Osteoblast (primary cell): ENCODE measurements around the gene TMEFF1. TPM values are rescaled to one million over a fixed set of nuclear protein-coding genes. Genes with fewer than 3 reads are reported as not detected.

Experiments
- DNase-seq: peaks from one replicate; pipeline ENCODE4 v3.0.0; 2011; ENCODE audit warnings: low spot score, mixed read lengths; ENCODE audit not compliant: insufficient read length; ENCODE audit errors: missing footprints
- H2AFZ ChIP-seq: 2 replicates; pipeline ENCODE4 v1.6.0; 2011; ENCODE audit warnings: mild to moderate bottlenecking, low read length
- H3K27ac ChIP-seq: 2 replicates; pipeline ENCODE4 v1.5.1; 2011; ENCODE audit warnings: mild to moderate bottlenecking, low read depth, low read length, moderate library complexity
- H3K27me3 ChIP-seq: 2 replicates; pipeline ENCODE4 v1.6.0; 2012; ENCODE audit warnings: mild to moderate bottlenecking, control low read depth, inconsistent platforms, low read length, moderate library complexity; ENCODE audit not compliant: insufficient read depth
- H3K36me3 ChIP-seq: 2 replicates; pipeline ENCODE4 v1.5.1; 2011; ENCODE audit warnings: mild to moderate bottlenecking, low read length, control low read depth, moderate library complexity; ENCODE audit not compliant: insufficient read depth
- H3K4me1 ChIP-seq: 2 replicates; pipeline ENCODE4 v1.5.1; 2011; ENCODE audit warnings: mild to moderate bottlenecking, low read length, control low read depth, moderate library complexity; ENCODE audit not compliant: insufficient read depth
- H3K4me2 ChIP-seq: 2 replicates; pipeline ENCODE4 v1.6.0; 2011; ENCODE audit warnings: mild to moderate bottlenecking, low read length; ENCODE audit not compliant: insufficient read depth
- H3K4me3 ChIP-seq: fragments of 200-600 bp; sonication (generic); 3 replicates; pipeline ENCODE4 v1.5.1; 2012; ENCODE audit warnings: mild to moderate bottlenecking, low read length, inconsistent platforms; ENCODE audit not compliant: insufficient read depth
- H3K79me2 ChIP-seq: 2 replicates; pipeline ENCODE4 v1.6.0; 2012; ENCODE audit warnings: mild to moderate bottlenecking, low read length, control low read depth, inconsistent platforms; ENCODE audit not compliant: insufficient read depth
- H3K9me3 ChIP-seq: 2 replicates; pipeline ENCODE4 v1.5.1; 2011; ENCODE audit warnings: low read depth, low read length, control low read depth
- H4K20me1 ChIP-seq: 2 replicates; pipeline ENCODE4 v1.6.0; 2012; ENCODE audit warnings: mild to moderate bottlenecking, low read length, control low read depth; ENCODE audit not compliant: insufficient read depth
- total RNA-seq: library from RNA; depleted of rRNA; stranded (reverse); fragments of >200 nt; gene quantifications from 2 replicates; pipeline ENCODE4 v1.2.3, GENCODE V29; 2012
- TF ChIP-seq, protein P1 (sequence below): IDR thresholded peaks from 2 replicates; pipeline ENCODE4 v1.5.1; 2011; ENCODE audit warnings: mild to moderate bottlenecking, low read depth, low read length, moderate library complexity; ENCODE audit errors: extremely low read depth

Gene TMEFF1
- total RNA-seq, 1 donor: 0.72 TPM

DNA sequence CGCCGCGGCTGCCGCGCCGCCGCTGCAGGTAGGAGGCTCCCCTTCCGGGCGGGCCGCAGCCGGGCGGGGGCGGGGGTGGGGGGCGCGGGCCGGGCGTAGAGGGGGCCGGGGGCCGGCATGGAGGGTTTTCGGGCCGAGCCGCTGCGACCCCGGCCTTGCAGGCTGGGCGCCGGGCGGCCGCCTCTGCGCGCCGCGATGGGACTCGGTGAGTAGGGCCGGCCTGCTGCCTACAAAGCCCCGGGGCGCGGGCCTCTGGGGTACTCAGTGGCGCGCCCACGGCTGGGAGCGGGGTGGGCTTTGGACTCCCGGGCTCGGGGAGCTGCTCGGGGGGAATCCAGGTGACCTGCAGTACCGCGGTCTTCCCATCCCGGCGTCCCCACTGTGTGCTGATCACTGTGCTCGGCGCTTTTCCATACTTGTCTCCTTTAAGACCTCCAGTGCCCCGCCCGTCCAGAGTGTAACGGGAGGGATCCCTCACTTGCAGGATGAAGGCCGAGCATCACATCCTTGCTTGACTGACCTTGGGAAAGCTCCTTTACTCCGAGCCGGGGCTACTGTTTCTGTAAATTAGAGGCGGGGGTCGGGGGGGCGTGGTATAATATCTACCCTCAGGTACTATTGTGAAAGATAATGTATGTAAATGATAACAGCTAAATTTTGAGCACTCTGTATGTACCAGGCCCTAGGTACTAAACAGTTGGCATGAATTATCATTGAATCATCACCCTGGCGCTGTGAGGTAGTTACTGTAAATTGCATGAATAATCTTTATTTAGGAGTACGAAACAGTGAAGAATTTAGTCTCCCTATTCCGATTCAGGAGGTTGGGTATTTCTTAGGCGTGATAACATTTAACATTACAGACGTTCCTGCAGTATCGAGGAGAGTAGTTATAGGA lies 45.3 kb upstream of the TMEFF1 start:
- Histone ChIP-seq H3K4me1 (peaks cover 41% of the 10 kb centered on the region), H3K4me2 (peak overlapping the region; percentile 83), H4K20me1 (peaks cover 5% of the 10 kb centered on the region), H3K79me2 (peaks cover 44% of the 10 kb centered on the region), H3K27ac (peak overlapping the region; percentile 97), H3K27me3 (no peaks in the 10 kb centered on the region), H3K36me3 (no peaks in the 10 kb centered on the region), H3K4me3 (peak overlapping the region; percentile 87), H2AFZ (peak overlapping the region; percentile 86), H3K9me3 (no peaks in the 10 kb centered on the region)
- DNase-seq: peak; percentile 93
- TF ChIP-seq, protein P1, sequence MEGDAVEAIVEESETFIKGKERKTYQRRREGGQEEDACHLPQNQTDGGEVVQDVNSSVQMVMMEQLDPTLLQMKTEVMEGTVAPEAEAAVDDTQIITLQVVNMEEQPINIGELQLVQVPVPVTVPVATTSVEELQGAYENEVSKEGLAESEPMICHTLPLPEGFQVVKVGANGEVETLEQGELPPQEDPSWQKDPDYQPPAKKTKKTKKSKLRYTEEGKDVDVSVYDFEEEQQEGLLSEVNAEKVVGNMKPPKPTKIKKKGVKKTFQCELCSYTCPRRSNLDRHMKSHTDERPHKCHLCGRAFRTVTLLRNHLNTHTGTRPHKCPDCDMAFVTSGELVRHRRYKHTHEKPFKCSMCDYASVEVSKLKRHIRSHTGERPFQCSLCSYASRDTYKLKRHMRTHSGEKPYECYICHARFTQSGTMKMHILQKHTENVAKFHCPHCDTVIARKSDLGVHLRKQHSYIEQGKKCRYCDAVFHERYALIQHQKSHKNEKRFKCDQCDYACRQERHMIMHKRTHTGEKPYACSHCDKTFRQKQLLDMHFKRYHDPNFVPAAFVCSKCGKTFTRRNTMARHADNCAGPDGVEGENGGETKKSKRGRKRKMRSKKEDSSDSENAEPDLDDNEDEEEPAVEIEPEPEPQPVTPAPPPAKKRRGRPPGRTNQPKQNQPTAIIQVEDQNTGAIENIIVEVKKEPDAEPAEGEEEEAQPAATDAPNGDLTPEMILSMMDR: no peak

DNA sequence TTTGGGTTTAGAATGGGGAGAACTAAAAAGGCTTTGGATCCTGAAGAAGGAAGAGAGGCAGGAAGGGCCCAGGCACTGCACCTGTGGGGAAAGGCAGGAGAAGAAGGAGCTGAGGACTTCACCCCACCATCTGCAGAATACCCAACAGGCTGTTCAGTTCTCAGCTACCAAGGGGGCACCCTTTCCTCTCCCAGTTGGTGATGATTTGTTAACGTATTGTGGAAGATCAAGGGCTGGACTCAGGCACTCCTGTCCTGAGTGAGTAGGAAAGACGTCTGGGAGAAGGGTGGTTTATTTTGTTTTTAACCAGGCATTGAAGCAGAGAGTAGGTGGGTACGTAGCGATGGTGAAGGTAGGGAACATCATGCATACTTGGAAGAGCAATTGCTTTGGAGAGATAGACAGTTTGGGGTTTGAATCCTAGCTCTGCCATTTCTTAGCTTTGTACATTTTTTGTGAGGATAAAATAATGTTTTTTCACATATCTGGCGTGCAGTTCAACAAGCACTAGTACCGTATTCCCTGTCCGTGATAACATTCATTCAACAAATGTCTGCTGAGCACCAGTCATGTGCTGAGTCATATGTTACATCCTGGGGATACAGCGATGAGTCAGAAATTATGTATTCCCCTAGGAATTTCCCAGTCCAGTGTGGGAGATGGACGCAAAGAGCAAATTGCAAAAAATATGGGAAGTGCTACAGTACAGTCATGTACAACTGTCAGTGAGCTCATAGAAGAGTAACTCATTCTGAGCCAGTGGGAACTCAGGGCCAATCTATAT lies 43.9 kb upstream of the TMEFF1 start:
- Histone ChIP-seq H3K79me2 (peaks cover 59% of the 10 kb centered on the region), H3K27ac (peak overlapping the region; percentile 97), H3K27me3 (no peaks in the 10 kb centered on the region), H3K9me3 (no peaks in the 10 kb centered on the region), H4K20me1 (peaks cover 11% of the 10 kb centered on the region), H3K4me3 (peak overlapping the region; percentile 87), H3K36me3 (no peaks in the 10 kb centered on the region), H3K4me1 (peaks cover 41% of the 10 kb centered on the region), H3K4me2 (peak overlapping the region; percentile 83), H2AFZ (no peak overlapping the region)
- TF ChIP-seq, protein P1: no peak
- DNase-seq: peak; percentile 95

DNA sequence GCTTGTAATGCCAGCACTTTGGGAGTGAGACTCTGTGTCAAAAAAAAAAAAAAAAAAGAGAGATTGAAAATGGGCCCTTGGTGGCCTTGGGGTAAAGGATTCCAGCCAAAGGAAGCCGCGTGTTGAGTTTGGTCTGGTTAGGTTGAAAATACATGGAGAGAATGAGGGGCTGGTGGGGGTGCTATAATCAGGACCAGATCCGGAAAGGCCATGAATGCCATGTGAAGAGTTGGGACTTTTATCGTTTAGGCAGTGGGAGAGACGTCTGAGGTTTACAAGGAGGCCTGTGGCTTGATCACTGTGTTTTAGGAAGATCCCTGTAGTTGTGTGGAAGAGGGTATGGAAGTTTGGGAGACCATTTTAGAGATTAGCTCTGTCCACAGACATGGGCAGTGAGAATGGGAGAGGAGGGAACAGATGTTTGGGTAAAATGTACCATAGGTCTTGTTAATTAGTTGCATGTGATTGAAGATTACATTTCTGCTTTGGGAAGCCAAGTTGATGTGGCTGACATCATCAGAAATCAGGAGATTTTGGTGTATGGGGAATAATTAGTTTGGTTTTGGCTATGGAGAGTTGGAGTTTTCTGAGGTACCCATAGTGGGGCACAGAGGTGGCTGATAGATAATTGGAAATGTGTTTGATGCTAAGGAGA lies 42.5 kb upstream of the TMEFF1 start:
- no peaks in the 10 kb centered on the region for H3K27me3 ChIP-seq
- peaks cover 72% of the 10 kb centered on the region for H3K79me2 ChIP-seq
- no peak overlapping the region for H3K4me3 ChIP-seq
- TF ChIP-seq, protein P1: no peak
- H3K36me3 ChIP-seq: no peaks in the 10 kb centered on the region
- H3K27ac ChIP-seq: peak overlapping the region; percentile 97
- H3K4me2 ChIP-seq: peak overlapping the region; percentile 83
- no peak for DNase-seq
- no peaks in the 10 kb centered on the region for H3K9me3 ChIP-seq
- H3K4me1 ChIP-seq: peaks cover 41% of the 10 kb centered on the region
- H2AFZ ChIP-seq: no peak overlapping the region
- peaks cover 16% of the 10 kb centered on the region for H4K20me1 ChIP-seq
